PC-9 (cell line): ENCODE results near the gene SH2D1B.
"Not testable (repeated sequence)": the region's sequence is repeated elsewhere in the genome, so short reads cannot be mapped to it uniquely, and the experiment has no call there.

Experiments used
- EZH2 ChIP-seq: fragments of 200-600 bp; sonication (generic); IDR thresholded peaks from 2 replicates; pipeline ENCODE4 v1.8.0; 2017; ENCODE audit warnings: antibody characterized with exemption, low read depth
- TF ChIP-seq, protein P1 (sequence below): fragments of 200-600 bp; sonication (generic); conservative IDR thresholded peaks from 2 replicates; pipeline ENCODE4 v1.6.1; 2017; ENCODE audit warnings: mixed run types, antibody characterized with exemption, mild to moderate bottlenecking, moderate library complexity

GRCh38 chr1:162454361-162454760, 42.4 kb upstream of the SH2D1B start:
- TF ChIP-seq, protein P1, sequence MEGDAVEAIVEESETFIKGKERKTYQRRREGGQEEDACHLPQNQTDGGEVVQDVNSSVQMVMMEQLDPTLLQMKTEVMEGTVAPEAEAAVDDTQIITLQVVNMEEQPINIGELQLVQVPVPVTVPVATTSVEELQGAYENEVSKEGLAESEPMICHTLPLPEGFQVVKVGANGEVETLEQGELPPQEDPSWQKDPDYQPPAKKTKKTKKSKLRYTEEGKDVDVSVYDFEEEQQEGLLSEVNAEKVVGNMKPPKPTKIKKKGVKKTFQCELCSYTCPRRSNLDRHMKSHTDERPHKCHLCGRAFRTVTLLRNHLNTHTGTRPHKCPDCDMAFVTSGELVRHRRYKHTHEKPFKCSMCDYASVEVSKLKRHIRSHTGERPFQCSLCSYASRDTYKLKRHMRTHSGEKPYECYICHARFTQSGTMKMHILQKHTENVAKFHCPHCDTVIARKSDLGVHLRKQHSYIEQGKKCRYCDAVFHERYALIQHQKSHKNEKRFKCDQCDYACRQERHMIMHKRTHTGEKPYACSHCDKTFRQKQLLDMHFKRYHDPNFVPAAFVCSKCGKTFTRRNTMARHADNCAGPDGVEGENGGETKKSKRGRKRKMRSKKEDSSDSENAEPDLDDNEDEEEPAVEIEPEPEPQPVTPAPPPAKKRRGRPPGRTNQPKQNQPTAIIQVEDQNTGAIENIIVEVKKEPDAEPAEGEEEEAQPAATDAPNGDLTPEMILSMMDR: not testable (repeated sequence)
- TF ChIP-seq EZH2: not testable (repeated sequence)
